Measurements from ENCODE around the gene CTIF. TPM values are rescaled to one million over a fixed set of nuclear protein-coding genes. Genes with fewer than 3 reads are reported as not detected.

CTIF gene
- total RNA-seq, 4 donors from 2014 or later, result 14.1 to 78.2 (median 18.4) TPM

DNA sequence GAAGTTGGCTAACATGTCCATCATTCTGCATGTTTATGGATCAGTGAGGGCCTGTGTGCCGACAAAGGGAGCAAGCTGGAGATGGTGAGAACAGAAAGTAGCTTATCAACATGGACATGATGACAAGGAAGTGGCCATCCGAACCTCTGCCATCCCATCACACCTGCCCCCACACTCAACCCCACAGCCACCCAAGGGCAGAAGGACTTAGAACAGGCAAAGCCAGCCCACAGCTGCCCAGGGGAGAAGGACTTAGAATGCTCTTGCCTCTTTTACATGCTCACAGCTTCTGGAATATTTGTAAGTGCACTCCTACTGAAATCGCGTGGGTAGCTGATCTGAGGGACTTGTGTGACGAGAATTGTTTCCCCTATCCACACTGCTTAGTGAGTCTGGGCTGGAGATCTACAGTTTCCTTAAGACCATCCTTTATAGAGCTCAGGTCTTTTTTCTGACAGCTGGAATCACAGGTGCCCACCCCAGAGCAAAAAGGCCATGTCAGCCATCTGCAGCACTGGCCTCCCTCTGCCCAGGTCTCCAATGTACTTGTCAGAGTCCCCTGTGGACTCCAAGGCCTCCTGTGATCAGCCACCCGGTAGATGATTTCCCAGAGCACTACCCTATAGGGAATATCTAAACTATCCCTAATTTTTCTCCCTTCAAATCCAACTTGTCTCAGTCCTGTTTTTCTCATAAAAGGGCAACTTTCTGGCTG, 257.8 kb downstream of the CTIF start:
- no peaks in the 10 kb centered on the region for H3K27me3 ChIP-seq
- 96% methylated on average over 6 of the region's 6 CpGs; no CpG with 5 or more reads in 1 of the 2 donors for WGBS, 2 donors (ENCODE audit: low coverage in 1 of 2)
- H3K4me1 ChIP-seq, result peaks cover 1 to 15% (median 9%) of the 10 kb centered on the region in 4 donors
- no peaks in the 10 kb centered on the region for H3K9me3 ChIP-seq
- in situ Hi-C loops (cut with MboI; ENCODE audit: low pct_ligation_motif_present in 1 of 4, low pct_unique_long_range_greater_than_20kb in 1 of 4, low sequenced_read_pairs in 3 of 4), result loop anchor here in 1 of 4 donors (25.0 kb wide), 1 partner anchor 166 kb away; the partner anchor contains the start of gene SMAD7
- DNase-seq, result no peak
- H3K4me3 ChIP-seq, result no peak overlapping the region
- H3K36me3 ChIP-seq, result no peaks in the 10 kb centered on the region
- TF ChIP-seq POLR2A (IDR thresholded peaks at IDR 0.05) (no peak), EP300 (IDR thresholded peaks at IDR 0.05; ENCODE audit: low read depth) (no peak), POLR2AphosphoS5 (IDR thresholded peaks at IDR 0.05) (no peak)
- TF ChIP-seq, protein P1, sequence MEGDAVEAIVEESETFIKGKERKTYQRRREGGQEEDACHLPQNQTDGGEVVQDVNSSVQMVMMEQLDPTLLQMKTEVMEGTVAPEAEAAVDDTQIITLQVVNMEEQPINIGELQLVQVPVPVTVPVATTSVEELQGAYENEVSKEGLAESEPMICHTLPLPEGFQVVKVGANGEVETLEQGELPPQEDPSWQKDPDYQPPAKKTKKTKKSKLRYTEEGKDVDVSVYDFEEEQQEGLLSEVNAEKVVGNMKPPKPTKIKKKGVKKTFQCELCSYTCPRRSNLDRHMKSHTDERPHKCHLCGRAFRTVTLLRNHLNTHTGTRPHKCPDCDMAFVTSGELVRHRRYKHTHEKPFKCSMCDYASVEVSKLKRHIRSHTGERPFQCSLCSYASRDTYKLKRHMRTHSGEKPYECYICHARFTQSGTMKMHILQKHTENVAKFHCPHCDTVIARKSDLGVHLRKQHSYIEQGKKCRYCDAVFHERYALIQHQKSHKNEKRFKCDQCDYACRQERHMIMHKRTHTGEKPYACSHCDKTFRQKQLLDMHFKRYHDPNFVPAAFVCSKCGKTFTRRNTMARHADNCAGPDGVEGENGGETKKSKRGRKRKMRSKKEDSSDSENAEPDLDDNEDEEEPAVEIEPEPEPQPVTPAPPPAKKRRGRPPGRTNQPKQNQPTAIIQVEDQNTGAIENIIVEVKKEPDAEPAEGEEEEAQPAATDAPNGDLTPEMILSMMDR (IDR thresholded peaks at IDR 0.05), result no peak
- H3K27ac ChIP-seq, result no peak overlapping the region
- intact Hi-C loops (cut with DNase I; ENCODE audit: low total_unique reads), result no loop called here

DNA sequence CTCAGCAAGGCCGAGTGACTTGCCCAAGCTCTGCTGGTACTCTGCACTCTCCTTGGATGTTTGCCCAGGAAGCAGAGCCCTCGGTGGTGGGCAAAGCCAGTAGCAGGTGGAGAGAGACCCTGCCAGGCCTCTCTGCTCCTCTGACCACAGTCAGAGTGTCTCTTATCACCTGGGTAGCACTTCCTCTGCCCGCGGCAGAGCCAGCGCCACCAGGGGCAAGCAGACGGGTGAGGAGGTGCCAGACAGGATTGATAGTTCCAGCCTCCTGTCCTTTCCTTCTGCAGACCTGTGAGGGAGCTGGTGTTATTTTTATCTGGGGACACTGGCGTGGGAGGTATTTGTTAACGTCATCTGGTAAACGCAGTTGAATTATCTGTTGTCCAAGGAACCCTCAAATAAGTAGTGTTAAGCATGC, 259.0 kb downstream of the CTIF start:
- 69% methylated on average over 9 of the region's 9 CpGs; no CpG with 5 or more reads in 1 of the 2 donors for WGBS, 2 donors (ENCODE audit: low coverage in 1 of 2)
- H3K27me3 ChIP-seq, result no peaks in the 10 kb centered on the region
- H3K36me3 ChIP-seq, result no peaks in the 10 kb centered on the region
- TF ChIP-seq, protein P1 (IDR thresholded peaks at IDR 0.05), result no peak
- TF ChIP-seq POLR2AphosphoS5 (IDR thresholded peaks at IDR 0.05) (no peak), EP300 (IDR thresholded peaks at IDR 0.05; ENCODE audit: low read depth) (no peak), POLR2A (IDR thresholded peaks at IDR 0.05) (no peak)
- in situ Hi-C loops (cut with MboI; ENCODE audit: low pct_ligation_motif_present in 1 of 4, low pct_unique_long_range_greater_than_20kb in 1 of 4, low sequenced_read_pairs in 3 of 4), result loop anchor here in 1 of 4 donors (25.0 kb wide), 1 partner anchor 164 kb away; the partner anchor contains the start of gene SMAD7
- no peak overlapping the region for H3K27ac ChIP-seq
- intact Hi-C loops (cut with DNase I; ENCODE audit: low total_unique reads), result no loop called here
- H3K9me3 ChIP-seq, result no peaks in the 10 kb centered on the region
- peaks cover 6 to 22% (median 18%) of the 10 kb centered on the region in 4 donors for H3K4me1 ChIP-seq
- peak; percentile 3 for DNase-seq
- H3K4me3 ChIP-seq, result no peak overlapping the region

DNA sequence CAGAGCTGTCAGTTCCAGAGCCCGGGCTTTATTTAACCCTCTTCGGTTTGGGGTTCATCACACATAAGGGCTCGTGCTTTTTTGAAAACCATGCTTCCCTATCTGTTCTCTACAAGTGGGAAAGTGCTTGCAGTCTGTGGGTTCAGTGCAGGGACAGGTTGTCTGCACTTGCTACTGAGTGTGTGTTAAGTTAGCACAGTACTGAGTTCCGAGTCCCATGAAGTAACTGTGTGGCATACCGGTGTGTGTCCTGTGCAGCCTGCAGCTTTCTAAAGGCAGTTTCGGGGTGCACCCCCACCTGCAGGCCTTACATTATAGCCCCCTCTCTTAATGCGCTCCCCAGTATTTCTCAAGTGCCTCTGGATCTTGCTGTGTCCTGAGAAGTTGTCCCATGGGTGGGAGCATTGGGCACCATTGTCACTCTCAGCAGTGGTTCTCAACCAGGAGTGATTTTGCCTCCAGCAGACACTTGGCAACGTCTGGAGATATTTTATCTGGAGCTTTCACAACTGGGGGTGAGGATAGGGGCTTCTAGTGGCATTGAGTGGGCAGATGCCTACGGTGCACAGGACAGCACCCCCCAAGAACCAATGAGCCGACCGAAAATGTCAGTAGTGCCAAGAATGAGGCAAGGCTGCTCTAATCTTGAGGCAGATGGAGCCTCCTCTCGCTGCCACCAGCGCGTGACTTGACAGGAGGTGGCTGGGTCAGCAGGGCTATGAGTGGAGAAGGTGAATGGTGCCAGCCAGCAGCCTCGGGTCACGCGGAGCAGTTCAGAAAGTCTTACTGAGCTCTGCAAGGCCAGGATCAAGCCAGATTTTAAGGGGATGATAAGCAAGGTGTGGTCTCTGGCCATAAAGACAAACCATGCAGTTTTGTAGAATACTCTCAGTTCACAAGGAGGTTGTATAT, 259.8 kb downstream of the CTIF start:
- no peaks in the 10 kb centered on the region for H3K36me3 ChIP-seq
- in situ Hi-C loops (cut with MboI; ENCODE audit: low pct_ligation_motif_present in 1 of 4, low pct_unique_long_range_greater_than_20kb in 1 of 4, low sequenced_read_pairs in 3 of 4) (loop anchor here in 1 of 4 donors (25.0 kb wide), 1 partner anchor 164 kb away; the partner anchor contains the start of gene SMAD7), intact Hi-C loops (cut with DNase I; ENCODE audit: low total_unique reads) (no loop called here)
- H3K27me3 ChIP-seq, result no peaks in the 10 kb centered on the region
- H3K9me3 ChIP-seq, result no peaks in the 10 kb centered on the region
- H3K4me3 ChIP-seq, result no peak overlapping the region
- DNase-seq, result peak; percentile 5
- peaks cover 6 to 22% (median 18%) of the 10 kb centered on the region in 4 donors for H3K4me1 ChIP-seq
- TF ChIP-seq, protein P1 (IDR thresholded peaks at IDR 0.05), result no peak
- TF ChIP-seq EP300 (IDR thresholded peaks at IDR 0.05; ENCODE audit: low read depth) (no peak), POLR2AphosphoS5 (IDR thresholded peaks at IDR 0.05) (no peak), POLR2A (IDR thresholded peaks at IDR 0.05) (no peak)
- 91 to 100% methylated on average over 1 to 17 of the region's 17 CpGs for WGBS, 2 donors (ENCODE audit: low coverage in 1 of 2)
- no peak overlapping the region for H3K27ac ChIP-seq

Data from transverse colon (tissue), 4 donors.